HEK293T (cell line): ENCODE measurements around the gene USP32.

Experiments
- CTCF ChIA-PET: fragments of 350-600 bp; formaldehyde crosslinking; extraction: SDS; loops from one replicate; lab custom pipeline; 2021; ENCODE audit warnings: antibody characterized with exemption, inconsistent platforms; lab: Yijun Ruan, JAX
- POLR2A ChIA-PET: fragments of 350-600 bp; formaldehyde crosslinking; extraction: SDS; loops from one replicate; lab custom pipeline; 2020; ENCODE audit warnings: antibody characterized with exemption, inconsistent platforms; lab: Yijun Ruan, JAX
- DNase-seq: peaks from one replicate; pipeline ENCODE4 v3.0.0; 2012; ENCODE audit warnings: mixed read lengths; ENCODE audit errors: extremely low spot score
- ARNT ChIP-seq: fragments of 450-650 bp; IDR thresholded peaks from 2 replicates; pipeline ENCODE4 v1.6.1; 2017; ENCODE audit warnings: mild to moderate bottlenecking
- BHLHE40 ChIP-seq: fragments of 450-650 bp; IDR thresholded peaks from 2 replicates; pipeline ENCODE4 v1.6.1; 2016; ENCODE audit warnings: mild to moderate bottlenecking, moderate library complexity, borderline replicate concordance
- CTBP1 ChIP-seq: fragments of 450-650 bp; IDR thresholded peaks from 2 replicates; pipeline ENCODE4 v1.6.1; 2016; ENCODE audit warnings: borderline replicate concordance
- ELF4 ChIP-seq: fragments of 450-650 bp; IDR thresholded peaks from 2 replicates; pipeline ENCODE4 v1.6.1; 2017; ENCODE audit warnings: antibody characterized with exemption
- FOXA1 ChIP-seq: fragments of 450-650 bp; IDR thresholded peaks from 2 replicates; pipeline ENCODE4 v1.6.1; 2016; ENCODE audit warnings: mild to moderate bottlenecking
- FOXK2 ChIP-seq: fragments of 450-650 bp; IDR thresholded peaks from 2 replicates; pipeline ENCODE4 v1.6.1; 2016; ENCODE audit warnings: mild to moderate bottlenecking
- FOXM1 ChIP-seq: fragments of 450-650 bp; IDR thresholded peaks from 2 replicates; pipeline ENCODE4 v1.6.1; 2017; ENCODE audit warnings: mild to moderate bottlenecking, borderline replicate concordance
- HDGF ChIP-seq: fragments of 450-650 bp; IDR thresholded peaks from 2 replicates; pipeline ENCODE4 v1.6.1; 2017; ENCODE audit warnings: antibody characterized with exemption, borderline replicate concordance
- L3MBTL2 ChIP-seq: fragments of 450-650 bp; conservative IDR thresholded peaks from 2 replicates; pipeline ENCODE4 v1.6.1; 2016; ENCODE audit warnings: mild to moderate bottlenecking
- LEF1 ChIP-seq: fragments of 450-650 bp; IDR thresholded peaks from 2 replicates; pipeline ENCODE4 v1.6.1; 2017; ENCODE audit warnings: mild to moderate bottlenecking, borderline replicate concordance
- NFRKB ChIP-seq: fragments of 450-650 bp; IDR thresholded peaks from 2 replicates; pipeline ENCODE4 v1.6.1; 2016; ENCODE audit warnings: mild to moderate bottlenecking, moderate library complexity
- PKNOX1 ChIP-seq: fragments of 450-650 bp; IDR thresholded peaks from 2 replicates; pipeline ENCODE4 v1.6.1; 2016
- SP1 ChIP-seq: fragments of 450-650 bp; IDR thresholded peaks from 2 replicates; pipeline ENCODE4 v1.6.1; 2017
- SUZ12 ChIP-seq: fragments of 450-650 bp; IDR thresholded peaks from 2 replicates; pipeline ENCODE4 v1.6.1; 2016; ENCODE audit warnings: mild to moderate bottlenecking
- TARDBP ChIP-seq: fragments of 450-650 bp; IDR thresholded peaks from 2 replicates; pipeline ENCODE4 v1.6.1; 2016
- ZNF384 ChIP-seq: fragments of 450-650 bp; IDR thresholded peaks from 2 replicates; pipeline ENCODE4 v1.6.1; 2016

The USP32 gene

DNA sequence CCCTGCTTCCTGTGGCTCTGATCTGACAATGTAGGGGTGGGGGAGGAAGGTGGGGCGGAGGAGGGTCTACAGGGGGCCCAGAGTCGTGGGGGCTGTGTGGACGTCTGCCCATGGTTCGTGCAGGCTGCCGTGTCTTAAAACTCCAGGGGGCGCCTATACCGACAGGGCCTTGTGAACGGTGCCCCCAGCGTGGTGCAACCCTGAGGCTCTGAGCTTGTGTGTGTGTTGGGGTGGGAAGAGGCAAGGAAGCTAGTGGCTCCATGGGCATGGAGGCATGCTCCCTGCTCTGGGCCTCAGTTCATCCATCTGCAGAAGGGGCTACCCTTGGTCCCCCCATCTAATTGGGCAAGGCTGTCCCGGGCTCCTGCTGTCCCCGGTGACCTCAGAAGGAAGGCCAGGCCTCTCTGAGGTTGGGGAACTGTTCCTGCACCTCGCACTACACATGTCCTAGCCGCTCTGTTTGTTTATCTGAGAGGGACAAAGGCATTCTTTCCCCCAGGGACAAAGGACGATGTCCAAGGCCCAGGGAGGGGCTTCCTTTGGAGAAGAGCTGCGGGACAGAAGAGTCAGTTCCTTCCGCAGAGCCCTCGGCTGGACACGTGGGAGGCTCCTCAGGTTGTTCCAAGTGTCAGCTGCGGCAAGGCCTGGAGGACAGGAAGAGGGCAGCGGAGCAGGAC, 228.7 kb downstream of the USP32 start:
- DNase-seq, result peak; percentile 51
- peak; percentile 78 for TF ChIP-seq ARNT
- no peak for TF ChIP-seq ELF4
- TF ChIP-seq BHLHE40, result no peak
- TF ChIP-seq HDGF, result peak; percentile 80; the same call in 1 of the 2 replicates
- POLR2A ChIA-PET, result no interaction called here
- CTCF ChIA-PET, result interaction anchor here (0.6 to 1.7 kb wide), 2 partner anchors 10 to 21 kb away, joined by 3 to 4 read pairs; no protein-coding TSS in a partner anchor

DNA sequence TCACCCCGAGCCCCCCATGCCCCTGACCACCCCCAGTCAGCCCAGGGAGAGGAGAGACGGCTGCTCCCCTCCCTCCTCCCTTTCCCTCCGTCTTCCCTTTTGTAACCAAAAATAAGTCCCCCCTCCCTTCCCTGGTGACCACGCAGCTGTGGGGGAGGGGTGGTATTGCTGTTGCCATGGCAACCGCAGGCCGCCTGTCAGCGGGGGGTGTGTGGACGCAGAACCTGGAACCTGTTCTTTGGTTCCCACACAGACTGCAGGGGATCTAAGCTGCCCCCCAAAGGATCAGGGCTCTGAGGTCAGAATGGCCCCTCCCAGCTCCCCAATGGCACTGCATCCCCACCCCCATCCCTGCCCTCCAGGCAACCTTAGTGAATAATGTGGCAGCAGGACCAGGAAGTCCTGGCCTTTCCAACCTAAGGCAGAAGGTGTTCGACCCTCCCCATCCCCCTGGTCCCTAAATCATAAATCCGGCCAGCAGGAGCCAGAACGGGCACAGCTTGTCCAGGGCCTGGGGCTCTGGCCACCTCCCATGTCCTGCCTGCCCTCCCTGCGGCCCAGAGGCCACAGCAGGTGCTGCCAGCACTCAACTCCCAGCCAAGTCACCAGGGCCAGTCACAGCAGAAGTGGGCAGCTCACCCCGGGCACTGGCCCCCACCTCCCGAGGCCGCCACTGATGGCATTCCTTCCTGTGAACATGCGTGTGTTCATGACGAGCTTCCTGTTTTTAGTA, 230.2 kb downstream of the USP32 start:
- DNase-seq, result no peak
- POLR2A ChIA-PET, result interaction anchor here (1.0 kb wide), 1 partner anchor 15 kb away, joined by 3 read pairs; no protein-coding TSS in a partner anchor
- no peak for TF ChIP-seq BHLHE40
- no peak for TF ChIP-seq PKNOX1
- TF ChIP-seq LEF1, result no peak
- TF ChIP-seq FOXM1, result no peak
- TF ChIP-seq NFRKB, result no peak
- no peak for TF ChIP-seq CTBP1
- TF ChIP-seq TARDBP, result no peak
- no peak for TF ChIP-seq FOXK2
- no peak for TF ChIP-seq ELF4
- no peak for TF ChIP-seq L3MBTL2
- no peak for TF ChIP-seq SUZ12
- TF ChIP-seq SP1, result no peak
- CTCF ChIA-PET, result no interaction called here

GRCh38 chr17:60160829-60161501, 231.0 kb downstream of the USP32 start:
- TF ChIP-seq TARDBP, result no peak
- no peak for TF ChIP-seq ELF4
- no peak for TF ChIP-seq ARNT
- POLR2A ChIA-PET, result no interaction called here
- CTCF ChIA-PET, result interaction anchor here (0.7 kb wide), 2 partner anchors 477 to 1337 kb away, joined by 3 to 4 read pairs; no protein-coding TSS in a partner anchor
- no peak for DNase-seq

GRCh38 chr17:60159479-60159866, 232.5 kb downstream of the USP32 start:
- ChIA-PET POLR2A (no interaction called here), CTCF (interaction anchor here (0.8 kb wide), 1 partner anchor 72 kb away, joined by 3 read pairs; no protein-coding TSS in a partner anchor)
- TF ChIP-seq SP1, result no peak
- no peak for TF ChIP-seq NFRKB
- no peak for TF ChIP-seq FOXA1
- no peak for TF ChIP-seq ZNF384
- TF ChIP-seq FOXM1, result no peak
- DNase-seq, result no peak

GRCh38 chr17:60158751-60159478, 233.0 kb downstream of the USP32 start:
- ChIA-PET POLR2A (interaction anchor here (1.0 kb wide), 1 partner anchor 1768 kb away, joined by 3 read pairs; no protein-coding TSS in a partner anchor), CTCF (interaction anchor here (0.8 kb wide), 1 partner anchor 72 kb away, joined by 3 read pairs; no protein-coding TSS in a partner anchor)
- TF ChIP-seq ELF4 (no peak), ZNF384 (no peak), FOXA1 (no peak), BHLHE40 (no peak), L3MBTL2 (no peak), TARDBP (no peak), ARNT (no peak), FOXM1 (no peak)
- DNase-seq, result no peak

GRCh38 chr17:60157487-60158040, 234.4 kb downstream of the USP32 start:
- POLR2A ChIA-PET, result interaction anchor here (1.0 kb wide), 1 partner anchor 1770 kb away, joined by 3 read pairs; no protein-coding TSS in a partner anchor
- DNase-seq, result no peak

More at GRCh38 chr17:60157487-60158040, 234.4 kb downstream of the USP32 start:
- CTCF ChIA-PET, result interaction anchor here (1.2 kb wide), 1 partner anchor 73 kb away, joined by 3 read pairs; no protein-coding TSS in a partner anchor
- TF ChIP-seq ELF4 (no peak), TARDBP (no peak), HDGF (no peak), SUZ12 (no peak), FOXK2 (no peak), FOXM1 (no peak), FOXA1 (no peak), PKNOX1 (no peak), BHLHE40 (no peak), ARNT (no peak), LEF1 (no peak), CTBP1 (no peak), NFRKB (no peak), SP1 (no peak)
